Endothelial cell of umbilical vein (primary cell): ENCODE measurements around the gene THOP1. TPM values are rescaled to one million over a fixed set of nuclear protein-coding genes. Genes with fewer than 3 reads are reported as not detected.

Source experiments
- BruUV-seq: library from RNA; stranded (reverse); fragments of 400-500 nt; replicated peaks from 2 replicates; lab custom pipeline; 2021; lab: Mats Ljungman, UMichigan
- CTCF ChIA-PET: fragments of 300-600, 350-600 bp; sonication (Branson Sonifier 250); formaldehyde crosslinking; loops from one replicate; lab custom pipeline; 2021; ENCODE audit warnings: antibody characterized with exemption, inconsistent platforms; lab: Charles Lee
- POLR2A ChIA-PET: fragments of 300-600, 350-600 bp; sonication (Branson Sonifier 250); formaldehyde crosslinking; loops from one replicate; lab custom pipeline; 2021; ENCODE audit warnings: antibody characterized with exemption, inconsistent platforms; lab: Charles Lee
- DNase-seq: peaks from one replicate; pipeline ENCODE4 v3.0.0-alpha.2; 2011; ENCODE audit warnings: low read depth, low spot score
- FAIRE-seq: peaks from 2 replicates; lab custom pipeline; 2011; peaks lifted over from hg19 to GRCh38; lab: Jason Lieb, UNC
- H2AFZ ChIP-seq: 2 replicates; pipeline ENCODE4 v1.6.0; 2012; ENCODE audit warnings: low read depth, low read length, control low read depth, inconsistent platforms
- H3K27ac ChIP-seq: 2 replicates; pipeline ENCODE4 v1.5.1; 2011; ENCODE audit warnings: low read depth, mild to moderate bottlenecking, control low read depth, low read length, moderate library complexity; ENCODE audit not compliant: insufficient read depth
- H3K27me3 ChIP-seq, 2 experiments: 2 replicates each; pipeline versions ENCODE4 v1.6.0 to v1.6.1; 2011; ENCODE audit warnings: low read length in 2 of 2, mixed read lengths in 1 of 2; ENCODE audit not compliant: control insufficient read depth in 2 of 2, insufficient read depth in 2 of 2
- H3K36me3 ChIP-seq, 2 experiments: 2 replicates in 1 of 2; 3 replicates in 1 of 2; pipeline ENCODE4 v1.5.1; 2011; ENCODE audit warnings: low read length in 2 of 2, mild to moderate bottlenecking in 1 of 2, moderate library complexity in 1 of 2; ENCODE audit not compliant: control insufficient read depth in 2 of 2, insufficient read depth in 2 of 2; ENCODE audit errors: extremely low read depth in 1 of 2
- H3K4me1 ChIP-seq: 3 replicates; pipeline ENCODE4 v1.5.1; 2011; ENCODE audit warnings: mild to moderate bottlenecking, low read length; ENCODE audit not compliant: control insufficient read depth, insufficient read depth; ENCODE audit errors: extremely low read depth
- H3K4me2 ChIP-seq: 2 replicates; pipeline ENCODE4 v1.6.1; 2011; ENCODE audit warnings: low read length, control low read depth, mixed read lengths; ENCODE audit not compliant: insufficient read depth
- H3K4me3 ChIP-seq, 3 experiments: fragments of 200-600 bp in 1 of 3; sonication (generic), shearing (Covaris generic) in 1 of 3; replicated peaks in 1 of 3; 2 replicates each; pipeline ENCODE4 v1.5.1; 2011 to 2016; ENCODE audit warnings: control low read depth in 3 of 3, low read length in 3 of 3, mild to moderate bottlenecking in 2 of 3, inconsistent platforms in 1 of 3, low read depth in 1 of 3, moderate library complexity in 1 of 3; ENCODE audit not compliant: insufficient read depth in 1 of 3
- H3K79me2 ChIP-seq: 2 replicates; pipeline ENCODE4 v1.6.0; 2012; ENCODE audit warnings: low read length, inconsistent platforms; ENCODE audit not compliant: control insufficient read depth, insufficient read depth
- H3K9ac ChIP-seq: replicated peaks from 2 replicates; pipeline ENCODE3; 2011; ENCODE audit warnings: low read length, control low read depth; ENCODE audit not compliant: insufficient read depth; ENCODE audit errors: extremely low read depth
- H3K9me1 ChIP-seq: replicated peaks from 3 replicates; pipeline ENCODE4 v1.6.0; 2011; ENCODE audit warnings: mild to moderate bottlenecking, low read length; ENCODE audit not compliant: control insufficient read depth, insufficient read depth; ENCODE audit errors: extremely low read depth
- H3K9me3 ChIP-seq: replicated peaks from 2 replicates; pipeline ENCODE4 v1.5.1; 2012; ENCODE audit warnings: low read length, inconsistent platforms; ENCODE audit not compliant: control insufficient read depth, insufficient read depth
- H4K20me1 ChIP-seq: replicated peaks from 2 replicates; pipeline ENCODE3; 2011; ENCODE audit warnings: mild to moderate bottlenecking, low read length; ENCODE audit not compliant: control insufficient read depth, insufficient read depth; ENCODE audit errors: extremely low read depth
- CTCF ChIP-seq, 2 donors: IDR thresholded peaks; 1 replicate in 1 of 2; 2 replicates in 1 of 2; pipeline ENCODE4 v1.5.1; 2011; ENCODE audit warnings: low read length in 2 of 2, mild to moderate bottlenecking in 2 of 2, moderate library complexity in 2 of 2, control low read depth in 1 of 2, inconsistent platforms in 1 of 2, low read depth in 1 of 2; ENCODE audit not compliant: insufficient read depth in 1 of 2; ENCODE audit errors: extremely low read depth in 1 of 2
- EZH2 ChIP-seq: IDR thresholded peaks from 2 replicates; pipeline ENCODE4 v1.6.1; 2012; ENCODE audit warnings: borderline replicate concordance, low read depth, mild to moderate bottlenecking, moderate library complexity, low read length, inconsistent platforms; ENCODE audit not compliant: severe bottlenecking
- FOS ChIP-seq: IDR thresholded peaks from 2 replicates; pipeline ENCODE4 v1.6.1; 2011; ENCODE audit warnings: mild to moderate bottlenecking, low read length, moderate library complexity, borderline replicate concordance; ENCODE audit not compliant: insufficient read depth
- GATA2 ChIP-seq: IDR thresholded peaks from 2 replicates; pipeline ENCODE4 v1.7.0; 2011; ENCODE audit warnings: low read depth, mild to moderate bottlenecking, moderate library complexity, mixed read lengths, low read length; ENCODE audit not compliant: insufficient read length, insufficient read depth
- JUN ChIP-seq: IDR thresholded peaks from 2 replicates; pipeline ENCODE4 v1.6.1; 2011; ENCODE audit warnings: borderline replicate concordance, low read depth; ENCODE audit not compliant: insufficient read length, insufficient read depth
- MAX ChIP-seq: IDR thresholded peaks from 2 replicates; pipeline ENCODE4 v1.6.1; 2011; ENCODE audit not compliant: insufficient read depth, insufficient read length
- MYC ChIP-seq: IDR thresholded peaks from one replicate; pipeline ENCODE4 v1.6.1; 2011; ENCODE audit warnings: mild to moderate bottlenecking, low read depth, low read length
- POLR2A ChIP-seq: IDR thresholded peaks from 2 replicates; pipeline ENCODE4 v1.6.1; 2012; ENCODE audit warnings: low read depth, mild to moderate bottlenecking, control low read depth, low read length
- POLR2AphosphoS5 ChIP-seq: IDR thresholded peaks from 2 replicates; pipeline ENCODE4 v1.6.1; 2012; ENCODE audit warnings: low read depth, mild to moderate bottlenecking, control low read depth, low read length, moderate library complexity; ENCODE audit not compliant: insufficient read depth
- dilution Hi-C: fragments of 300-500 bp; cut with MboI; formaldehyde crosslinking; loops from one replicate; pipeline ENCODE4 v1.15.0; 2019; ENCODE audit warnings: low sequenced_read_pairs; ENCODE audit not compliant: extremely low pct_ligation_motif_present
- intact Hi-C: fragments of 100-400 bp; cut with micrococcal nuclease; formaldehyde crosslinking; loops from one replicate; pipeline ENCODE4 v1.10.0; 2022
- polyA plus RNA-seq, 4 experiments: library from polyadenylated mRNA; depleted of rRNA in 3 of 4; stranded (reverse) in 3 of 4; unstranded in 1 of 4; fragments of >200 nt; gene quantifications; 2 replicates each; pipeline versions ENCODE4 v1.2.1 to v1.2.3, GENCODE V29; 2011 to 2012; ENCODE audit warnings: missing spikeins in 1 of 4
- total RNA-seq: library from RNA; stranded (reverse); gene quantifications from 2 replicates; pipeline ENCODE4 v1.2.3, GENCODE V29; 2021

Gene THOP1
- total and polyA plus RNA-seq, 2 donors (not counting 3 experiments of a cell fraction or from before 2014, with no cell fraction given): 88.0 to 115 TPM

DNA sequence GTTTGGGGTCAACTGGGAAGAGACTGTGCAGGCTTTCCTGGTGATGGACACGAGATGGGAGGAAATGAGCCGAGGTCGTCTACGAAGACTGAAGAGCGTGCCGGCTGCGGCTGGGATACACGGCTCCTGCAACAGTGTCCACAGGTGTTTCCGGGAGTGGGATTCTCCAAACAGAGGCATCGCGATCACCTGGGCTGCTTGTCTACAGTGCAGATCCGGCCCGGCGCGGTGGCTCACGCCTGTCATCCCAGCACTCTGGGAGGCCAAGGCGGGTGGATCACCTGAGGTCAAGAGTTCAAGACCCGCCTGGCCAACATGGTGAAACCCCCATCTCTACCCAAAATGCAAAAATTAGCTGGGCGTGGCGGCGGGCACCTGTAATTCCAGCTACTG is 33.9 kb upstream of the THOP1 start:
- H3K27ac ChIP-seq: no peak overlapping the region
- intact Hi-C loops: no loop called here

More for the DNA sequence above, 33.9 kb upstream of the THOP1 start:
- Histone ChIP-seq H3K4me2 (no peak overlapping the region), H3K9ac (no peak overlapping the region), H3K27me3 (no peaks in the 10 kb centered on the region), H3K36me3 (peaks cover 2 to 12% of the 10 kb centered on the region in 2 experiments), H4K20me1 (no peaks in the 10 kb centered on the region), H3K79me2 (no peaks in the 10 kb centered on the region), H3K4me1 (no peaks in the 10 kb centered on the region), H2AFZ (no peak overlapping the region), H3K9me1 (no peaks in the 10 kb centered on the region), H3K4me3 (no peak overlapping the region), H3K9me3 (no peaks in the 10 kb centered on the region)
- FAIRE-seq: no peak
- POLR2A ChIA-PET: no interaction called here
- DNase-seq: no peak
- no TSS peak for BruUV-seq
- CTCF ChIA-PET: interaction anchor here (2.8 kb wide), 1 partner anchor 103 kb away, joined by 19 read pairs; no protein-coding TSS in a partner anchor
- TF ChIP-seq POLR2AphosphoS5 (no peak), GATA2 (no peak), EZH2 (no peak), MAX (no peak), POLR2A (no peak), JUN (no peak), FOS (no peak), MYC (no peak), CTCF (IDR thresholded peaks at IDR 0.05; ENCODE audit: extremely low read depth in 1 of 2, insufficient read depth in 1 of 2, low read depth in 1 of 2, low read length in 2 of 2) (no peak)
- dilution Hi-C loops: loop anchor here (10.0 kb wide), 1 partner anchor 57 kb away; no protein-coding TSS in a partner anchor
